Astrocyte (in vitro differentiated cells and primary cell): ENCODE data around the gene DNHD1. TPM values are rescaled to one million over a fixed set of nuclear protein-coding genes. Genes with fewer than 3 reads are reported as not detected.

Experiments
- DNase-seq: peaks from one replicate; pipeline ENCODE4 v3.0.0-alpha.2; 2010; ENCODE audit warnings: low read depth
- FAIRE-seq: peaks from 2 replicates; lab custom pipeline; 2011; peaks lifted over from hg19 to GRCh38; lab: Jason Lieb, UNC
- H2AFZ ChIP-seq: 2 replicates; pipeline ENCODE4 v1.6.0; 2012; ENCODE audit warnings: low read depth, low read length, inconsistent platforms
- H3K27ac ChIP-seq: 2 replicates; pipeline ENCODE4 v1.5.1; 2011; ENCODE audit warnings: low read depth, low read length, inconsistent platforms
- H3K27me3 ChIP-seq: 2 replicates; pipeline ENCODE4 v1.6.0; 2011; ENCODE audit warnings: low read length, inconsistent platforms; ENCODE audit not compliant: insufficient read depth
- H3K36me3 ChIP-seq: 2 replicates; pipeline ENCODE4 v1.5.1; 2011; ENCODE audit warnings: low read length, inconsistent platforms; ENCODE audit not compliant: insufficient read depth
- H3K4me1 ChIP-seq: 2 replicates; pipeline ENCODE4 v1.5.1; 2011; ENCODE audit warnings: low read length, inconsistent platforms; ENCODE audit not compliant: insufficient read depth
- H3K4me2 ChIP-seq: 2 replicates; pipeline ENCODE4 v1.6.0; 2012; ENCODE audit warnings: low read length, inconsistent platforms
- H3K4me3 ChIP-seq: 2 replicates; pipeline ENCODE4 v1.5.1; 2011; ENCODE audit warnings: low read depth, mild to moderate bottlenecking, low read length, inconsistent platforms; ENCODE audit not compliant: insufficient read depth
- H3K79me2 ChIP-seq: 2 replicates; pipeline ENCODE4 v1.6.0; 2012; ENCODE audit warnings: mild to moderate bottlenecking, low read length, inconsistent platforms; ENCODE audit not compliant: insufficient read depth
- H3K9ac ChIP-seq: 2 replicates; pipeline ENCODE4 v1.6.0; 2012; ENCODE audit warnings: mild to moderate bottlenecking, low read length, inconsistent platforms
- H3K9me3 ChIP-seq: 2 replicates; pipeline ENCODE4 v1.5.1; 2012; ENCODE audit warnings: low read depth, mild to moderate bottlenecking, low read length, inconsistent platforms; ENCODE audit not compliant: insufficient read depth
- H4K20me1 ChIP-seq: 2 replicates; pipeline ENCODE4 v1.6.0; 2012; ENCODE audit warnings: low read length, inconsistent platforms; ENCODE audit not compliant: insufficient read depth
- H3K27ac Mint-ChIP-seq: one replicate; pipeline ENCODE4 v1.8.0; 2021; ENCODE audit warnings: mild to moderate bottlenecking, mixed read lengths; ENCODE audit not compliant: unreplicated experiment
- H3K27me3 Mint-ChIP-seq: one replicate; pipeline ENCODE4 v1.8.0; 2021; ENCODE audit warnings: low read depth, mixed read lengths; ENCODE audit not compliant: unreplicated experiment
- H3K36me3 Mint-ChIP-seq: one replicate; pipeline ENCODE4 v1.8.0; 2021; ENCODE audit warnings: low read depth, mixed read lengths; ENCODE audit not compliant: unreplicated experiment
- H3K4me1 Mint-ChIP-seq: one replicate; pipeline ENCODE4 v1.8.0; 2021; ENCODE audit warnings: low read depth, mixed read lengths; ENCODE audit not compliant: unreplicated experiment
- H3K4me3 Mint-ChIP-seq: one replicate; pipeline ENCODE4 v1.8.0; 2021; ENCODE audit warnings: mild to moderate bottlenecking, moderate library complexity, mixed read lengths; ENCODE audit not compliant: unreplicated experiment
- H3K9me3 Mint-ChIP-seq: one replicate; pipeline ENCODE4 v1.8.0; 2021; ENCODE audit warnings: mild to moderate bottlenecking, mixed read lengths; ENCODE audit not compliant: unreplicated experiment
- CTCF ChIP-seq: IDR thresholded peaks from 2 replicates; pipeline ENCODE4 v1.5.1; 2011; ENCODE audit warnings: low read depth, mild to moderate bottlenecking, inconsistent platforms, low read length, moderate library complexity; ENCODE audit not compliant: insufficient read depth
- EZH2 ChIP-seq: IDR thresholded peaks from 2 replicates; pipeline ENCODE4 v1.6.1; 2012; ENCODE audit warnings: mild to moderate bottlenecking, low read length, inconsistent platforms; ENCODE audit not compliant: insufficient read depth
- total RNA-seq: library from RNA; stranded (reverse); gene quantifications from 2 replicates; pipeline ENCODE4 v1.2.1, GENCODE V29; 2021

The DNHD1 gene
- total RNA-seq, 1 donor from 2014 or later = 8.2 TPM

- Histone ChIP-seq H3K27ac (peak within 1 kb of the TSS; percentile 72), H3K36me3 (no peaks in the 10 kb centered on the region), H3K27me3 (no peaks in the 10 kb centered on the region), H3K9me3 (no peaks in the 10 kb centered on the region), H2AFZ (peak within 1 kb of the TSS; percentile 80), H3K79me2 (peaks cover 18% of the 10 kb centered on the region), H3K4me1 (peaks cover 30% of the 10 kb centered on the region), H4K20me1 (no peaks in the 10 kb centered on the region), H3K4me2 (peak within 1 kb of the TSS; percentile 99), H3K9ac (peak within 1 kb of the TSS; percentile 90), H3K4me3 (peak within 1 kb of the TSS; percentile 85)
- peaks cover 13% of the 10 kb centered on the region for H3K36me3 Mint-ChIP-seq
- peak within 1 kb of the TSS; percentile 37 for H3K27ac Mint-ChIP-seq
- H3K9me3 Mint-ChIP-seq = no peaks in the 10 kb centered on the region
- H3K4me1 Mint-ChIP-seq = peaks cover 13% of the 10 kb centered on the region
- H3K27me3 Mint-ChIP-seq = peaks cover 6% of the 10 kb centered on the region
- DNase-seq = peak; percentile 83
- no peak within 1 kb of the TSS for H3K4me3 Mint-ChIP-seq
- peak; percentile 91 for FAIRE-seq
- no peak for TF ChIP-seq EZH2
- TF ChIP-seq CTCF = no peak
Measured at GRCh38 chr11:6619004-6619745, 122.1 kb downstream of the DNHD1 start, which contains the start of gene TPP1. Gene TPP1 (minus strand): TSS chr11:6619422. CDS start chr11:6619400, 22 bp downstream.

GRCh38 chr11:6620636-6621035, 123.6 kb downstream of the DNHD1 start:
- H3K27me3 Mint-ChIP-seq = peaks cover 10% of the 10 kb centered on the region

More at GRCh38 chr11:6620636-6621035, 123.6 kb downstream of the DNHD1 start:
- Mint-ChIP-seq H3K9me3 (no peaks in the 10 kb centered on the region), H3K4me1 (peaks cover 12% of the 10 kb centered on the region), H3K4me3 (no peak overlapping the region), H3K27ac (no peak overlapping the region), H3K36me3 (peaks cover 9% of the 10 kb centered on the region)
- TF ChIP-seq CTCF (no peak), EZH2 (no peak)
- Histone ChIP-seq H3K79me2 (peaks cover 18% of the 10 kb centered on the region), H3K4me1 (peaks cover 30% of the 10 kb centered on the region), H3K4me3 (no peak overlapping the region), H3K9ac (no peak overlapping the region), H4K20me1 (no peaks in the 10 kb centered on the region), H3K4me2 (no peak overlapping the region), H3K27ac (no peak overlapping the region), H3K9me3 (no peaks in the 10 kb centered on the region), H3K27me3 (no peaks in the 10 kb centered on the region), H2AFZ (no peak overlapping the region), H3K36me3 (no peaks in the 10 kb centered on the region)
- no peak for DNase-seq
- FAIRE-seq = no peak

Other genes starting within 250 kb of the DNHD1 start
- 1.8 and 7.6 TPM in 2 replicates for gene CCKBR, start 237.4 kb upstream of the DNHD1 start, total RNA-seq
- gene CAVIN3, start 176.8 kb upstream of the DNHD1 start, total RNA-seq = 51.0 and 57.3 TPM in 2 replicates
- gene SMPD1, start 106.8 kb upstream of the DNHD1 start, total RNA-seq = 22.7 and 25.2 TPM in 2 replicates
- gene APBB1, start 78.2 kb upstream of the DNHD1 start, total RNA-seq = 35.5 and 36.3 TPM in 2 replicates
- 1.7 and 1.9 TPM in 2 replicates for gene HPX, start 56.3 kb upstream of the DNHD1 start, total RNA-seq
- gene TRIM3, start 23.3 kb upstream of the DNHD1 start, total RNA-seq = 20.8 and 25.4 TPM in 2 replicates
- gene ARFIP2, start 15.9 kb upstream of the DNHD1 start, total RNA-seq = 66.3 and 71.8 TPM in 2 replicates
- gene TIMM10B, start 15.8 kb upstream of the DNHD1 start, total RNA-seq = 35.2 and 38.2 TPM in 2 replicates
- gene RRP8, start 106.3 kb downstream of the DNHD1 start, total RNA-seq = 23.9 and 25.8 TPM in 2 replicates
- 209 and 218 TPM in 2 replicates for gene ILK, start 106.5 kb downstream of the DNHD1 start, total RNA-seq
- 111 and 113 TPM in 2 replicates for gene TAF10, start 114.9 kb downstream of the DNHD1 start, total RNA-seq
- gene TPP1, start 122.1 kb downstream of the DNHD1 start, total RNA-seq = 43.4 and 58.3 TPM in 2 replicates
- gene DCHS1, start 158.5 kb downstream of the DNHD1 start, total RNA-seq = 7.7 and 8.4 TPM in 2 replicates
- 89.2 and 89.9 TPM in 2 replicates for gene MRPL17, start 186.1 kb downstream of the DNHD1 start, total RNA-seq